ENCODE data around the gene BICRA.

DNA sequence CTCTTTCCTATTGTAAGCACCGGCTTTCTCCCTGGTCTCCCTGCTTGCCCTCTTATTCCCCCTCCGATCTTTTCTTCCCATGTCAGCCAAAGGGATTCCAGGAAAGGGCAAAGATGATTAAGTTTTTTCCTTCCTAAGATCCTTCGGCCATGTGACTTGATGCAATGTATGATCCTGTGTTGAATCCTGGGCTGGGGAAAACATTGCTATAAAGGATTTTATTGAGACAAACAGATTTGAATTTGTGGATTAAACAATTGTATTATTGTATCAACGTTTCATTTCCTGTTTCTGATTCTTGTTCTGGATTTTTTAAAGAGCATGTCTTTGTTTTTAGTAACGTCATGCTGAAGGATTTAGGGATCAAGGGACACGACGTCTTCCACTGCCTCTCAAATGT lies 19.1 kb upstream of the BICRA start:
- TF ChIP-seq, protein P1, sequence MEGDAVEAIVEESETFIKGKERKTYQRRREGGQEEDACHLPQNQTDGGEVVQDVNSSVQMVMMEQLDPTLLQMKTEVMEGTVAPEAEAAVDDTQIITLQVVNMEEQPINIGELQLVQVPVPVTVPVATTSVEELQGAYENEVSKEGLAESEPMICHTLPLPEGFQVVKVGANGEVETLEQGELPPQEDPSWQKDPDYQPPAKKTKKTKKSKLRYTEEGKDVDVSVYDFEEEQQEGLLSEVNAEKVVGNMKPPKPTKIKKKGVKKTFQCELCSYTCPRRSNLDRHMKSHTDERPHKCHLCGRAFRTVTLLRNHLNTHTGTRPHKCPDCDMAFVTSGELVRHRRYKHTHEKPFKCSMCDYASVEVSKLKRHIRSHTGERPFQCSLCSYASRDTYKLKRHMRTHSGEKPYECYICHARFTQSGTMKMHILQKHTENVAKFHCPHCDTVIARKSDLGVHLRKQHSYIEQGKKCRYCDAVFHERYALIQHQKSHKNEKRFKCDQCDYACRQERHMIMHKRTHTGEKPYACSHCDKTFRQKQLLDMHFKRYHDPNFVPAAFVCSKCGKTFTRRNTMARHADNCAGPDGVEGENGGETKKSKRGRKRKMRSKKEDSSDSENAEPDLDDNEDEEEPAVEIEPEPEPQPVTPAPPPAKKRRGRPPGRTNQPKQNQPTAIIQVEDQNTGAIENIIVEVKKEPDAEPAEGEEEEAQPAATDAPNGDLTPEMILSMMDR (IDR thresholded peaks at IDR 0.05; ENCODE audit: insufficient read depth, low read length, poor library complexity, severe bottlenecking): no peak
- TF ChIP-seq EZH2phosphoT487 (conservative IDR thresholded peaks at IDR 0.05; ENCODE audit: low read length): no peak
